ENCODE results near the gene TAPT1.

GRCh38 chr4:16265820-16266219 lies 39.5 kb upstream of the TAPT1 start:
- TF ChIP-seq TAF1 (IDR thresholded peaks at IDR 0.05; ENCODE audit: borderline replicate concordance, low read depth, low read length): no peak
- no peak for TF ChIP-seq POLR2AphosphoS5 (IDR thresholded peaks at IDR 0.05; ENCODE audit: low read depth, low read length)
- TF ChIP-seq POLR2A (IDR thresholded peaks at IDR 0.05; ENCODE audit: low read depth, low read length): no peak

Measured in GM12892 (cell line).